ENCODE results near the gene RIMKLB. TPM values are rescaled to one million over a fixed set of nuclear protein-coding genes. Genes with fewer than 3 reads are reported as not detected.
A peak's percentile ranks its signal among the peaks of the same experiment; 100 is the strongest.

RIMKLB gene
- total and polyA plus RNA-seq, 2 of the 8 experiments (the other 6 are each of a cell fraction or from before 2014, with no cell fraction given): 37.8 to 78.2 TPM

DNA sequence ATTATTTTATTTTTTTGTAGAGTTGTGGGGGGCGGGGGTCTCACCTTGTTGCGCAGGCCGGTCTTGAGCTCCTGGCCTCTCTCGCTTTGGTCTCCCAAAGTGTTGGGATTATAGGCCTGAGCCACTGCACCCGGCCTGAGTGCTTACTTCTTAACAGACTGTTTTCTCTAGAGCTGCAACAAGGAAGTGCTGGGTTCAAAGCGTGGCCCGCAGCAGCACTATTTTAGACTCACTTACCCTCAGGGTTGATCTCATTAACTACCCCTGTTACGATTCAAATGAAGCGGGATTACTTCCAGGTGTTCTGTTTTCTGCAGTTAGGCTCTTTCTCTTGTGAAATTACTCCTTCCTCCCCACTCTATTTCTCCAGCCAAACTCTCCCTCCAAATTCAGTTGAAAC, 133.3 kb downstream of the RIMKLB start:
- Histone ChIP-seq H2BK12ac (ENCODE audit: low read depth, low read length) (peak overlapping the region; percentile 23; the same call in 1 of the 2 replicates), H3K23ac (ENCODE audit: insufficient read length) (no peak overlapping the region), H3K79me2 (ENCODE audit: control insufficient read depth in 1 of 2, insufficient read depth in 2 of 2, low read length in 2 of 2) (no peaks in the 10 kb centered on the region), H3K36me3 (ENCODE audit: control insufficient read depth in 2 of 4, insufficient read depth in 4 of 4, low read length in 3 of 4) (no peaks in the 10 kb centered on the region), H3K9ac (replicated peaks in 1 of 4; ENCODE audit: extremely low read depth in 1 of 4, low read depth in 3 of 4, low read length in 3 of 4) (no peak overlapping the region), H3K23me2 (ENCODE audit: low read depth, low read length) (no peaks in the 10 kb centered on the region), H2BK20ac (ENCODE audit: low read length) (peak overlapping the region; percentile 88; the same call in 1 of the 2 replicates), H2AFZ (ENCODE audit: low read length) (no peak overlapping the region), H3K79me1 (ENCODE audit: low read depth, low read length) (no peaks in the 10 kb centered on the region), H3K56ac (replicated peaks; ENCODE audit: insufficient read length, low read depth, low read length) (no peak overlapping the region), H3K4me1 (replicated peaks in 1 of 4; ENCODE audit: control insufficient read depth in 3 of 4, insufficient read depth in 4 of 4, low read length in 3 of 4) (peaks cover 6 to 22% (median 15%) of the 10 kb centered on the region in 4 experiments; a peak in 5 of 7 replicates), H2BK120ac (replicated peaks; ENCODE audit: low read depth, low read length) (no peak overlapping the region), H2AK5ac (ENCODE audit: low read depth, low read length) (no peak overlapping the region), H4K5ac (ENCODE audit: insufficient read length, low read depth, low read length) (no peak overlapping the region), H4K20me1 (replicated peaks in 1 of 2; ENCODE audit: control insufficient read depth in 1 of 2, insufficient read depth in 2 of 2, low read length in 2 of 2) (no peaks in the 10 kb centered on the region), H3K27me3 (replicated peaks in 1 of 4; ENCODE audit: control insufficient read depth in 3 of 4, extremely low read depth in 1 of 4, insufficient read depth in 3 of 4, low read length in 3 of 4) (no peaks in the 10 kb centered on the region), H3K4me2 (ENCODE audit: insufficient read depth in 1 of 2, low read depth in 2 of 2, low read length in 2 of 2) (no peak overlapping the region), H3K9me3 (ENCODE audit: insufficient read depth in 2 of 2, low read depth in 1 of 2, low read length in 1 of 2) (no peaks in the 10 kb centered on the region), H4K91ac (replicated peaks; ENCODE audit: insufficient read length, low read length) (peak overlapping the region; percentile 60), H3K18ac (ENCODE audit: extremely low read depth, low read length) (no peak overlapping the region), H2BK5ac (ENCODE audit: low read depth, low read length) (peak overlapping the region; percentile 6; the same call in 1 of the 2 replicates), H3K14ac (ENCODE audit: insufficient read length) (no peak overlapping the region), H2BK15ac (ENCODE audit: low read length) (no peak overlapping the region), H3K27ac (ENCODE audit: low read depth, low read length) (no peak overlapping the region), H4K8ac (ENCODE audit: extremely low read depth, insufficient read depth, low read length) (no peak overlapping the region), H3K4ac (replicated peaks; ENCODE audit: insufficient read length, low read depth, low read length) (no peak overlapping the region), H3K4me3 (ENCODE audit: extremely low read depth in 1 of 4, insufficient read depth in 2 of 4, low read depth in 3 of 4, low read length in 4 of 4) (no peak overlapping the region)
- TF ChIP-seq HDAC6 (IDR thresholded peaks at IDR 0.05; ENCODE audit: low read depth, low read length) (no peak), KDM4A (IDR thresholded peaks at IDR 0.05; ENCODE audit: low read depth, low read length, severe bottlenecking) (no peak), CBX5 (IDR thresholded peaks at IDR 0.05; ENCODE audit: low read depth, low read length) (no peak), EZH2 (IDR thresholded peaks at IDR 0.05; ENCODE audit: low read depth, low read length, severe bottlenecking) (no peak), SIN3A (conservative IDR thresholded peaks at IDR 0.05 in 1 of 2, IDR thresholded peaks at IDR 0.05 in 1 of 2; ENCODE audit: low read depth in 1 of 2, low read length in 2 of 2) (no peak), SUZ12 (IDR thresholded peaks at IDR 0.05; ENCODE audit: low read length) (no peak), EGR1 (IDR thresholded peaks at IDR 0.05; ENCODE audit: borderline replicate concordance, low read depth, low read length) (no peak), TCF12 (IDR thresholded peaks at IDR 0.05; ENCODE audit: low read depth, low read length) (no peak), MAX (IDR thresholded peaks at IDR 0.05) (no peak), JUN (IDR thresholded peaks at IDR 0.05; ENCODE audit: low read depth, low read length) (no peak), SAP30 (IDR thresholded peaks at IDR 0.05; ENCODE audit: insufficient read depth, insufficient replicate concordance, low read length) (no peak), CREB1 (IDR thresholded peaks at IDR 0.05) (no peak)
- 75% methylated on average over 9 of the region's 9 CpGs; no CpG with 5 or more reads in 1 of the 2 experiments for WGBS, 2 experiments (ENCODE audit: extremely low coverage in 1 of 2, insufficient coverage in 1 of 2, insufficient read length in 1 of 2, insufficient replicate concordance in 2 of 2, low coverage in 1 of 2, low lambda C conversion rate in 2 of 2, missing lambda C conversion rate in 1 of 2)
- ChIA-PET POLR2A (ENCODE audit: partially characterized antibody) (interaction anchor here (0.6 to 1.8 kb wide), 4 partner anchors 10 to 142 kb away, joined by 3 to 5 read pairs (median 3); no protein-coding TSS in a partner anchor), CTCF (ENCODE audit: partially characterized antibody) (interaction anchor here (1.1 to 8.2 kb wide), 6 partner anchors 12 to 218 kb away, joined by 4 to 43 read pairs (median 9); no protein-coding TSS in a partner anchor)
- FAIRE-seq: no peak
- no peak for DNase-seq (ENCODE audit: low read depth in 1 of 2, low spot score in 2 of 2)

All from H1 (cell line).